NOMO-1 (cell line): ENCODE results near the gene ETFA.

Source experiments
- DNase-seq, 2 experiments: peaks; one replicate each; lab custom pipeline; 2025; ENCODE audit not compliant: unreplicated experiment in 2 of 2; lab: John Stamatoyannopoulos, UW

The ETFA gene

GRCh38 chr15:76340803-76341365 lies 29.6 kb upstream of the ETFA start:
- peak; percentile 19 to 32 for DNase-seq

GRCh38 chr15:76340198-76340802 lies 29.0 kb upstream of the ETFA start:
- DNase-seq = peak in 1 of 2 experiments; percentile 13

DNA sequence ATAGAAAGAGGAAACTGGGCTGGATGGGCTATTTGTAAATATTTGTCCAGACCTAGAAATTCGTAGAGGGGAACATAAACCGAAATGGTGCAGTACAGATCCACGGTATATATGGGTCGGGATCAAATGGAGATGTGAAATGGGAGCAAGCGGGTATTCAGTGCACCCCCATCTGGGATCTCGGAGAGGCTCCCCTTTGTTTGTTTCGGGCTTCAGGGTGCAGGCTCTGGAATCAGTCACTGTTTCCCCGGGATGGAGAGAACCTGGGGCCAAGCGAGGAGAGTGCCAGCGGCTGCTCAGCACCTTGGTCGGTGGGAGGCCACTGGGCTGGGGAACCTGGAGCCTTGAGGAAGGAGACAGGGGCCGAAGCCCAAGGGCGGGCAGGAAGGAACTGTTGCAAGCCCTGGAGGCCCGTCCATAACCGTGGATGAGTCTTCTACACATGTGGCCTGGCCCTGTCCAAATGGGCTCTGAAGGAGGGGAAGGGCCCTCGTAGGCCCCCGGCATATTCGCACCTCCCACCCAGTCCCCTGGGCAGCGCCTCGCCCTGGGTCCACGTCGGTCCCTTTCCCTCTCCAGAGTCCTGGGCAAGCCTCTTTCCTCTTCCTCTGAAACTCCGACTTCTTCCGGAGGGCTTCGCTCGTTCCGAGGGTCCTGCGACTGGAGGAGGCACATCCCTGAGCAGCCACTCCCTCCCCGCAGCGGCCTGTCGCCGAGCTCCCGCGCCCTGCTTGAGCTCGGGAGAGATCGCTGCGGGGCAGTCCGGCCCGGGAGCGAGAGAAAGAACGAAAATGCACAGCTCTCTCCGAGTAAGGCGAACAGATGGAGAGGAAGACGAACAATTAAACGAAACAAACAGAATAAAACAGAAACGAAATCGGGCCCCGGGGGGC lies 28.3 kb upstream of the ETFA start:
- peak in 1 of 2 experiments; percentile 63 for DNase-seq

DNA sequence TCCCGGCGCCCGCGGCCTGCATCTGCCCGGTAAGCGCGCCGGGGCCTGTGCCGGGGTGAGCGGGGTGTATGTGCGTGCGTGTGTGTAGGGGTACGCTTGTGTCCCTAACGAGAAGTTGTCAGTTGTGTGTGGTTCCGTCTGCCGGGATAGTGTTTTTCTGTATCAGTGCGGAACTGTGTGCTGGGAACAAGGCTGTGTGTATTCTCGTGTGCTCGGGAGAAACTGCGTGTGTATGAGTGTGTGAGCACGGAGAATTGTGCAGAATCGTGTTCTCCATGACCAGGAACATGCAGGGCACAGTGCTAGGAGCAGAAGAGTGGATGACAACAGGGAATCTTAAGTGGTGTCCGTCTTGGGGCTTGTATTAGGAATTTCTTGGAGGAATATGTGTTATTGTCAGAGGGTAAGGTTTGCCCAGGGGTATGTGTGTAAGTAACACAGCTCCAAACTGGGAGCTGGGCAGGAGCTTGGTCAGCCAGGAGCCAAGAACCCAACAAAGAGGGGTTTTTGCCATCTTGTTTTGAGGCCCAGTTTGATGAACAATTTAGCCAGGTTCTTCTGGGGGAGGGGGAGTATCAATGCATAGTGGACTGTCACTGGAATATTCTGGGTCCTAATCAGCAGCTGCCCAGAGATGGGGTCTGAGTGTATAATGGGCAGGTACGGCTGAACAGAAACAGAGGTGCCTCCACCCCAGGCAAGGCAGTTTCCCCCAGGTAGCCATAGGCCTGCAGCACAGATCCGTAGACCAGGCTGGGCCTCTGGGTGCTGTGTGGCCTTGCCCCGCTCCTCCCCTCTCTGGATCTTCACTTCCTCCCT lies 27.4 kb upstream of the ETFA start:
- DNase-seq = peak in 1 of 2 experiments; percentile 55

GRCh38 chr15:76337696-76338485 lies 26.6 kb upstream of the ETFA start:
- no peak for DNase-seq

DNA sequence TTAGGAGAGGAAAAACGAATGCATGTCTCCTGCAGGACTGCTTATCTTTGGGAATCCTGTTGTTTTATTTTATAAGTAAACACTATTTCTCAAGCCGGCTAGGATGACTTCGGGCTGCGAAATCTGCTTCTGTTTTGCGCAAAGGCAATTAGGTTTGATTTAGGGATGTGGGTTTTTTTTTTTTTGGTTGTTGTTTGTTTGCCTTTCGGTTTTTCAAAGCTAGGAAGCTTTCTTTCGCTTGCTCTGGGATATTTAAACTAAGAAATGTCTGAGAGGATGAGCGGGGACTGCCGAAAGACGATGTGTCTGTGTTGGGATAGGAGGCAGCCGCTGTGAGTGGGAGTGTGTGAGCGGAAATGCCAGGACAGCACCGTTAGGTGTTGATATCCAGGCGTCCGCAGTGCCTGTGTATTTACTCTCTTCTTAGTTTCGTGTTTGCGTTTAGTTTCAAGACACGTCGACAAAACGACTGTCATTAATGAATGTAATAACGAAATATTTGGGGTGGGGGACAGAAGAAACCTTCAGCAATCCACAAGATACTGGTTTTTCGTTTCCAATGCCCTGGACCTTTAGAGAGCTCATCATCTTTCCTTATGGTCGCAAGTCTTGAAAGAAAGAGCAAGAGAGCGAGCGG lies 25.9 kb upstream of the ETFA start:
- DNase-seq = no peak

- no peak for DNase-seq
Measured at GRCh38 chr15:76336254-76337058, 25.2 kb upstream of the ETFA start, which contains the start of gene ISL2. Gene ISL2 (plus strand): TSS chr15:76336773. CDS start chr15:76336884, 111 bp downstream.

DNA sequence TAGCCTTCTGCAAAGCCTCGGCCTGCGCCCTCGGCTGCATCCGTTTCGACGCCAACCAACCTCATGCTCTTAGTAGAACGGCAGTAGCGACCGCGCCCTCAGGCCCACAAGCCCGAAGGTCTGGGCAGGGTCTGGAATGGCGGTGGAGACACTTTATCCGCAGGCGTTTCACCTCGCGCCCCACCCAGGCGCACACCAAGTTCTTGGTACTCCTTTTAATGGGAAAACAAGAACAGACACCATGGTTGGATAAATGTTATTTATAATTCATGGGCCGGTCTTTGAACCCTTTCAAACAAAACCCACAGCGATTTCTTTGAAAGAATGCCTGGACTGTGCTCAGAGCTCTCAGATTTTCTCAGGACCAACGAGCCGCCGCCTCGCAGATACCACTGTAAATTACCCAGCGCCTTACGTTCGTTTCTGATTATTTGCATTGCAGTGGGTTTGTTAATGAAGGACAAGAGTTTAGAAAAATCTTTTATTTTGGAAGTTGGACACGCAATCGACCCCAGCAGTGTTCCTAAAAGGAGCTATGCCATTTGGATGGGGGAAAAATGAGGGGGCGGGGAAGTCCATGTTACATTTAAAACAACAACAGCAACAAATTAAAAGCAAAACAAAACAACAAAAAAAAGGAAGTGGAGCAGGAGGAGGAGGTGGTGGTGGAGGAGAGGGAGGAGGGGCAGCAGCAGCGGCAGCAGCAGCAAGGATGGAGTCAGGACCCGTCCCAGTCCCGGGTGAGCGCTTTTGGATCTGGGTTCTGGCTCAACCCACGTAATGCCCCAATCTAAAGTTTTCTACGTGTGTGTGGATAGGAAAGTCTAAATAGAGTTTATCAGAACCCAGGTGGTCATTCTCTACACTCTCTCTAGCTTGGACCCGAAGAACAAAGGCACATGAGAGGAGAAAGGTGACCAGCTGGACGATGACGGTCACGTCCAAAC lies 24.3 kb upstream of the ETFA start:
- peak in 1 of 2 experiments; percentile 28 for DNase-seq

DNA sequence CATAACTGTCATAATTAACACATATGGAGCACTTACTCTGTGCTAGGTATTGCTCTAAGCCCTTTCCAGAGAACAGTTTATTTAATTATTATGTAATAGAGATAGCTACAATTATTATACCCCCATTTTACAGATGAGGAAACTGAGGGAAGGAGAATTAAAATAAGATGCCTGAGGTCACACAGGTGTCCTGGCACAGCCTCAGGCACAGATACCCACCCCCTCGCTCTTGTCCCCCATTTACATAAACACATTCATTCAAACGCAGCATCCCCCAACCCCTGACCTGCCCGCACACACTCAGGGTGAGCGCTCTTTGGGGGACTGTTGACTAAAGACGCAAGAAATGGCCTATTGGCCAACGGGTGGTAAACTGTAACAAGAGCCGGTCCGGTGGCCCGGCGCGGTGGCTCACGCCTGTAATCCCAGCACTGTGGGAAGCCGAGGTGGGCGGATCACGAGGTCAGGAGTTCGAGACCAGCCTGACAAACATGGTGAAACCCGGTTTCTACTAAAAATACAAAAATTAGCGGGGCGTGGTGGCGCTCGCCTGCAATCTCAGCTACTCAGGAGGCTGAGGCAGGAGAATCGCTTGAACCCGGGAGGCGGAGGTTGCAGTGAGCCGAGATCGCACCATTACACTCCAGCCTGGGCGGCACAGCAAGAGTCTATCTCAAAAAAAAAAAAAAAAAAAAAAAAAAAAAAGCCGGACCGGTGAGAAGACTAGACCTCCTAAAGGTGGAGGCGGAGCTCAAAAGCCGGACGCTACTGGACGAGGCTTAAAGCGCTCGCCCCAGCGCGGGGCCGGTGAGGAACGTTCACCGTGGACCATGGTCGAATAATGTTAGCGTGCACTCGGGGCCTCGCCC lies 23.4 kb upstream of the ETFA start:
- DNase-seq = no peak

DNA sequence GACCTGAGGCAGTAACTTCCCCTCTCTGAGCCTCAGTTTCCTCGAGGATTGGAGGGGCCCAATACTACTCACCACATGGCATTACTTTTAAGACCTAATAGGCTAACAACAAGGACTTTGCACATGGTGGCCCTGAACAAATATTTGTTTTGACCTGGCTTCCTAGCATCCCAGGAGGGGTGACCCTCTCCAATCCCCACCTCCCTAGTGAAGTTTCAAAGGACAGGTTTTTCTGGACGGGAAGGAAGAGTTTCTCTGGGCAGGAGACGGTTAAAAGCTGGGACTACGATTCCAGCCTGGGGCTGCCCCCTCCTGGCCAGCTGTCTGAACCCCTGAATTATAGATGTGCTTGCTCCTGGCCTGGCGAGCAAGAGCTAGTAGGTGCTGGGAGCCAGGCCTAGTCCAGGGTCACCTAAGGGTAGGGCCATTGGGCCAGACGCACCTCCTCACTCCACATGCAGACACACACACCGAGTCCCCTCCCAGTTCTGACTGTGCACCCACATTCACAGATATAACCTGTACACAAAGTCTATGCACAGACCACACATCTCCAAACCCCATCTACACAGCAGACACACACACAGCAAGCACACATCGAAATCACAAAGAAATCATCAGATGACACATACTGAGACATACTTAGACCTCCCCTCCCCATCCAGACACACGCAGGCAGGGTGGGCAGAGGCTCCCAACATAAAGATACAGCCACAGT lies 22.6 kb upstream of the ETFA start:
- DNase-seq = no peak

- no peak for DNase-seq
Measured at GRCh38 chr15:76333309-76333708, 22.0 kb upstream of the ETFA start.

DNA sequence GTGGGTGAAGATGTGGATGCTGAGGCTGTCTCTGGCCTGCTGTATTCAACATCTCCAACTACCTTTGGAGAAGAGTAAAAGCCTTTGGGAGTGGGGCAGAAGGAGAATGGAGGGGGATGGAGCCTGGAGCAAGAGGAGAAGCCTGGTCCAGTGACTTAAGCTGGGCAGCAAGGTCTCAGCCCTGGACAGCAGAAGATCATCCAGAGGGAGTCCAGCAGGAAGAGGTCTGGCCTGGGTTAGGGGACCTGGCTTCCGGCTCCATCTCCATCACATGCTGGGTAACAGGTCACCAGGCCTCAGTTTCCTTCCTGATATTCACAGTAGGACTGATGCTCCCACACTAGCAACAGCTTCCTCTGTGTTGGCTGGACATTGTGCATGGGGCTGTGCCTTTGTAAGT lies 21.5 kb upstream of the ETFA start:
- DNase-seq = no peak

DNA sequence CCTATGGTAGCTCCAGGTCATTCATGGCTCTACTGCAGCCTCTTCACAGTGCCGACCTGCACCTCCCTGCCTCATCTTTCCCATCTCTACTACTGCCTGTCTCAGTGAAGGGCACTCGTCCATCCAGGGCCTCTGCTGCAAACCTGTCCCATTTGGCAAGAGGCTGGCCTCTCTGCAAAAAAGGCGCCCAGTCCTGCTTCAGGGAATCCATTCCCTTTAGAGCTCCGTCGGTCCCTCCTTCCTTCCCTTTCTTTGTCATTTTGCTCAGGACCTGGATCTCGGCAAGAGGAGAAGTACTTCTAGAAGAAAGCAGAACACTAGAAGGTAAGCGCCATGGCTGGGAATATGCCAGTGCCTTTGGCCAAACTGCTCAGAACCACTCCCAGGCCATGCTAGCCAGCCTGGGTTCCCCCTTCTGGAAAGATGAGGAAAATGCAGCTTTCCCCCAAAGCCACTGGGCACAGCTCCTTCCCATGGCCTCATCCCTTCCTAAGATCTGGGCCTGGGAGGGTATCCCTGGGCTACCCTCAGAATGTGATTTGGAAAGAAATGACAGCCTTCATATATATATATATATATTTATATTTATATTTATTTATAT lies 18.9 kb upstream of the ETFA start:
- DNase-seq = no peak

DNA sequence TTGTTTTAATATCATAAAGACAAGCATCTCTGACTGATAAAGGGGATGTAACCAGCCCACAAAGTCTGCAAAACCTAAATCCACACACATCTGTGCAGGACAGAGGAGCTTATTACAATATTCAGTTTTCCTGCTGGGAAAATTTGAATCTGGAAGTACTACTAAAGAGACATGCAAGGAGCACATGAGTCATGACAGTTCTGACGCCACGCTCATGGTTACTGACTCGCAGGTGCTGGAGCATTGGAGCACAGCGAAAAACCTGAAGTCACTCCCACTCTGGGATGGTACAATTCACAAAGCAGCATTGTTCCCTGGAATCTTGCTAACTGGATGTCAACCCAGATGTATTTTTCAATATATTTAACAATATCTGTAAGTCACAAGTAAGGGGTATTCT lies 17.7 kb upstream of the ETFA start:
- DNase-seq = no peak

DNA sequence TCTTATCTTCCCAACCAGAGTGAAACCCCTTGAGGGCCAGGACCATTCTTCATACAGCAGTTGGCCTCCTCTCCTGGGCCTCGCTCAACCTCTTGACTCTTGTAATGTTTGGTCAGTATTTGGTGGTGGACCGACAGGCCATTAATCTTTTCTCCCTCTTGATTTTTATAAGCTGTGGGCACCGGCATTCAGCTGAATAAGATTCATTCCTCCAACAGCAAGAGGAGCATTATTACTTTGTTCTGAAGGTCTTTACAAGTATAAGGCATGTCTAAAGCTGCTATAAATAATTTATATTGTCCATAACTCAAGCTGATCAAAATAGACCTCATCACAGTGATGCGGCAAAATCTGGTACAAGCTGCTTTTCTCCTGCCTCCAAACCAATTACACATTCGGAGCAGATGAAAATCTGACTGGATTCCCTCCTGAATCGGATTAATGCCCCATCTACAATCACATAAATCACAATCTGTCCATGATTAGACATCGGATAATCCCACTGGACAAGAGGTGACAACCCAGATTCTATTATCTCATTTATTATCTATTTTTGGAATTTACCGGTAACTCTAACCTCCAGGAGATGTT lies 16.9 kb upstream of the ETFA start:
- DNase-seq = no peak
